HEK293 (cell line): ENCODE measurements around the gene SRF.

Experiments
- CTCF ChIA-PET: fragments of 350-600 bp; formaldehyde crosslinking; extraction: SDS; loops from one replicate; lab custom pipeline; 2021; ENCODE audit warnings: antibody characterized with exemption; lab: Yijun Ruan, JAX
- POLR2A ChIA-PET: fragments of 300-600 bp; formaldehyde crosslinking; extraction: SDS; loops from one replicate; lab custom pipeline; 2020; ENCODE audit warnings: antibody characterized with exemption, inconsistent platforms; lab: Yijun Ruan, JAX
- H3K27ac ChIP-seq: fragments of 200-500 bp; sonication (Bioruptor generic); 2 replicates; pipeline ENCODE4 v1.5.1; 2014; ENCODE audit warnings: low read depth, low read length, control low read depth, inconsistent platforms; ENCODE audit errors: extremely low read depth
- H3K36me3 ChIP-seq, 2 experiments: fragments of 200-500 bp in 1 of 2; sonication (Bioruptor generic) in 1 of 2; 1 replicate in 1 of 2; 2 replicates in 1 of 2; pipeline ENCODE4 v1.5.1; 2014 to 2017; ENCODE audit warnings: inconsistent platforms in 2 of 2, low read length in 2 of 2; ENCODE audit not compliant: control insufficient read depth in 2 of 2, insufficient read depth in 1 of 2
- H3K4me1 ChIP-seq: fragments of 200-500 bp; sonication (Bioruptor generic); 2 replicates; pipeline ENCODE4 v1.5.1; 2014; ENCODE audit warnings: mild to moderate bottlenecking, low read length, inconsistent platforms; ENCODE audit not compliant: control insufficient read depth, insufficient read depth
- H3K4me3 ChIP-seq: 2 replicates; pipeline ENCODE4 v1.5.1; 2011; ENCODE audit warnings: low read depth, mild to moderate bottlenecking, control low read depth, low read length, moderate library complexity
- H3K9me3 ChIP-seq: fragments of 200-500 bp; sonication (Bioruptor generic); 2 replicates; pipeline ENCODE4 v1.5.1; 2014; ENCODE audit warnings: low read depth, low read length, inconsistent platforms; ENCODE audit not compliant: control insufficient read depth, insufficient read depth
- ATF2 ChIP-seq: fragments of 450-650 bp; formaldehyde crosslinking; IDR thresholded peaks from 2 replicates; pipeline ENCODE4 v1.5.1; 2016; ENCODE audit warnings: missing biosample characterization, missing genetic modification characterization, low read depth
- SCRT2 ChIP-seq: fragments of 450-650 bp; formaldehyde crosslinking; IDR thresholded peaks from 2 replicates; pipeline ENCODE4 v1.5.1; 2016; ENCODE audit warnings: missing biosample characterization, missing genetic modification characterization
- TCF7L2 ChIP-seq: IDR thresholded peaks from 2 replicates; pipeline ENCODE4 v1.6.1; 2011; ENCODE audit warnings: low read depth, mild to moderate bottlenecking, inconsistent platforms, low read length, moderate library complexity, borderline replicate concordance
- ZBTB20 ChIP-seq: fragments of 450-650 bp; formaldehyde crosslinking; IDR thresholded peaks from 2 replicates; pipeline ENCODE4 v1.5.1; 2016; ENCODE audit warnings: missing biosample characterization, missing genetic modification characterization
- ZNF16 ChIP-seq: fragments of 450-650 bp; formaldehyde crosslinking; IDR thresholded peaks from 2 replicates; pipeline ENCODE4 v1.5.1; 2016; ENCODE audit warnings: low read depth, missing biosample characterization, missing genetic modification characterization
- ZNF184 ChIP-seq: fragments of 450-650 bp; IDR thresholded peaks from 2 replicates; pipeline ENCODE4 v1.5.1; 2018; ENCODE audit warnings: missing biosample characterization, mild to moderate bottlenecking, missing genetic modification characterization
- ZNF2 ChIP-seq: fragments of 450-650 bp; formaldehyde crosslinking; IDR thresholded peaks from 2 replicates; pipeline ENCODE4 v1.5.1; 2016; ENCODE audit warnings: missing biosample characterization, missing genetic modification characterization
- ZNF24 ChIP-seq: fragments of 450-650 bp; formaldehyde crosslinking; IDR thresholded peaks from 2 replicates; pipeline ENCODE4 v1.5.1; 2016; ENCODE audit warnings: missing biosample characterization, missing genetic modification characterization
- ZNF302 ChIP-seq: fragments of 450-650 bp; formaldehyde crosslinking; IDR thresholded peaks from 2 replicates; pipeline ENCODE4 v1.5.1; 2016; ENCODE audit warnings: missing biosample characterization, missing genetic modification characterization, low read depth
- ZNF341 ChIP-seq: fragments of 450-650 bp; formaldehyde crosslinking; IDR thresholded peaks from 2 replicates; pipeline ENCODE4; 2016; ENCODE audit warnings: low read depth, missing biosample characterization, missing genetic modification characterization
- ZNF366 ChIP-seq: fragments of 450-650 bp; formaldehyde crosslinking; conservative IDR thresholded peaks from 2 replicates; pipeline ENCODE4 v1.5.1; 2016; ENCODE audit warnings: missing biosample characterization, missing genetic modification characterization
- ZNF521 ChIP-seq: fragments of 450-650 bp; formaldehyde crosslinking; IDR thresholded peaks from 2 replicates; pipeline ENCODE4 v1.5.1; 2017; ENCODE audit warnings: missing biosample characterization, mild to moderate bottlenecking, missing genetic modification characterization
- ZNF549 ChIP-seq: fragments of 450-650 bp; IDR thresholded peaks from 2 replicates; pipeline ENCODE4 v1.5.1; 2018; ENCODE audit warnings: missing biosample characterization, missing genetic modification characterization, mild to moderate bottlenecking, inconsistent platforms, moderate library complexity
- ZNF560 ChIP-seq: fragments of 450-650 bp; formaldehyde crosslinking; IDR thresholded peaks from 2 replicates; pipeline ENCODE4 v1.5.1; 2017; ENCODE audit warnings: missing biosample characterization, missing genetic modification characterization, borderline replicate concordance
- ZNF600 ChIP-seq: fragments of 450-650 bp; formaldehyde crosslinking; IDR thresholded peaks from 2 replicates; pipeline ENCODE4 v1.5.1; 2016; ENCODE audit warnings: missing biosample characterization, missing genetic modification characterization
- ZNF610 ChIP-seq: fragments of 450-650 bp; formaldehyde crosslinking; IDR thresholded peaks from 2 replicates; pipeline ENCODE4 v1.5.1; 2016; ENCODE audit warnings: missing biosample characterization, missing genetic modification characterization, borderline replicate concordance
- ZNF776 ChIP-seq: fragments of 450-650 bp; formaldehyde crosslinking; IDR thresholded peaks from 2 replicates; pipeline ENCODE4 v1.5.0; 2017; ENCODE audit warnings: missing biosample characterization, missing genetic modification characterization, borderline replicate concordance
- ZNF785 ChIP-seq: fragments of 450-650 bp; formaldehyde crosslinking; IDR thresholded peaks from 2 replicates; pipeline ENCODE4 v1.5.1; 2016; ENCODE audit warnings: missing biosample characterization, missing genetic modification characterization
- ZSCAN16 ChIP-seq: fragments of 450-650 bp; formaldehyde crosslinking; IDR thresholded peaks from 2 replicates; pipeline ENCODE4 v1.5.1; 2016; ENCODE audit warnings: missing biosample characterization, missing genetic modification characterization

SRF gene

GRCh38 chr6:43181942-43182860, 11.1 kb downstream of the SRF start, which contains the start of gene CUL9 (continued):
- TF ChIP-seq ATF2 (tag by site-specific recombination) (no peak), ZNF521 (no peak)

- ChIA-PET POLR2A (interaction anchor here (1.9 kb wide), 1 partner anchor 10 kb away, joined by 12 read pairs; no protein-coding TSS in a partner anchor), CTCF (no interaction called here)
- TF ChIP-seq ZNF785 (tag by site-specific recombination) (no peak), ZNF600 (tag by site-specific recombination) (0 out of 2 replicates have a peak, but pooled peaks have one; percentile 18), ZNF366 (tag by site-specific recombination) (peak; percentile 94)
- peaks cover 3% of the 10 kb centered on the region; the same call in 1 of the 2 replicates for H3K4me1 ChIP-seq
- H3K36me3 ChIP-seq: peaks cover 2 to 56% of the 10 kb centered on the region in 2 experiments; a peak in 2 of 3 replicates
- H3K9me3 ChIP-seq: no peaks in the 10 kb centered on the region
- H3K4me3 ChIP-seq: no peak overlapping the region
- H3K27ac ChIP-seq: no peak overlapping the region
These were observed 12.4 kb downstream of the SRF start for GRCh38 chr6:43183441-43183840.

- ChIA-PET POLR2A (no interaction called here), CTCF (no interaction called here)
- TF ChIP-seq ZNF600 (tag by site-specific recombination) (0 out of 2 replicates have a peak, but pooled peaks have one; percentile 28), SCRT2 (tag by site-specific recombination) (no peak)
- Histone ChIP-seq H3K27ac (no peak overlapping the region), H3K4me1 (peaks cover 3% of the 10 kb centered on the region; the same call in 1 of the 2 replicates), H3K9me3 (no peaks in the 10 kb centered on the region), H3K36me3 (peaks cover 0 to 49% of the 10 kb centered on the region in 2 experiments; a peak in 2 of 3 replicates), H3K4me3 (no peak overlapping the region)
These were observed 13.4 kb downstream of the SRF start for GRCh38 chr6:43184268-43184985.

- POLR2A ChIA-PET: no interaction called here
- no peaks in the 10 kb centered on the region for H3K9me3 ChIP-seq
- H3K4me3 ChIP-seq: no peak overlapping the region
- CTCF ChIA-PET: no interaction called here
- peaks cover 0 to 47% of the 10 kb centered on the region in 2 experiments; a peak in 2 of 3 replicates for H3K36me3 ChIP-seq
- no peak overlapping the region for H3K27ac ChIP-seq
- H3K4me1 ChIP-seq: peaks cover 3% of the 10 kb centered on the region; the same call in 1 of the 2 replicates
- TF ChIP-seq TCF7L2: no peak
- no peak for TF ChIP-seq ZNF560 (tag by site-specific recombination)
- peak; percentile 76 for TF ChIP-seq ZBTB20 (tag by site-specific recombination)
- no peak for TF ChIP-seq ZSCAN16 (tag by site-specific recombination)
- TF ChIP-seq, all 188 proteins: peak for 1
These were observed 14.4 kb downstream of the SRF start for GRCh38 chr6:43185391-43185985.

- no peak overlapping the region for H3K4me3 ChIP-seq
- no peak overlapping the region for H3K27ac ChIP-seq
- peaks cover 0 to 42% of the 10 kb centered on the region in 2 experiments; a peak in 2 of 3 replicates for H3K36me3 ChIP-seq
- H3K4me1 ChIP-seq: peaks cover 3% of the 10 kb centered on the region; the same call in 1 of the 2 replicates
- ChIA-PET CTCF (no interaction called here), POLR2A (no interaction called here)
- H3K9me3 ChIP-seq: no peaks in the 10 kb centered on the region
- TF ChIP-seq TCF7L2 (no peak), ZNF302 (no peak), ZNF610 (no peak), ZNF24 (tag by site-specific recombination) (no peak), ZNF549 (tag by site-specific recombination) (no peak), ZNF776 (tag by site-specific recombination) (no peak), ZNF341 (no peak), ZNF16 (tag by site-specific recombination) (no peak), ZNF184 (tag by site-specific recombination) (no peak), ZNF2 (tag by site-specific recombination) (no peak)
These were observed 14.9 kb downstream of the SRF start for GRCh38 chr6:43186019-43186418.
